HG02885 (cell line): ENCODE data around the gene LMTK2.
"Not testable (repeated sequence)": the region's sequence is repeated elsewhere in the genome, so short reads cannot be mapped to it uniquely, and the experiment has no call there.

Experiments
- ATAC-seq: cut with Tn5 transposase; IDR thresholded peaks from one replicate; pipeline ENCODE4 v1.9.1; 2021; ENCODE audit warnings: mild to moderate bottlenecking; ENCODE audit not compliant: unreplicated experiment, poor library complexity

The LMTK2 gene

DNA sequence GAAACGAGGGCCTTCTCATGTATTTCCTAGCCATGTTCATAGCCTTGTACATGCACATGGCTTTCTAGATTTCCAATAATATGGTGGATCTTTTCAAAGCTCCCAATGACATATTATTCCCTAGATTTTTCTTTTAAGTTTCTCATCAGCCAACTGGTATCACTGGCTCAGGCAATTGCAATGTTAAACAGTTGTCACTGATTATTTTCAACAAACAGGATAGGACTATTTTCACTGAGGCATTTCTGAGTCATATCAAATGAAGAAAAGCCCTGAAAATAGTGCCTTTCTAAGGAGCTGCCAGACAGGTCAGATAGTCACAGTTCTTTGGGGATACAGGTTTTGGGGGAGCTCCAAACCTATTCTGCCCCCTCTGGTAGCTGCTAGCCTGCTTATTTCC is 4.5 kb upstream of the LMTK2 start:
- no peak for ATAC-seq

DNA sequence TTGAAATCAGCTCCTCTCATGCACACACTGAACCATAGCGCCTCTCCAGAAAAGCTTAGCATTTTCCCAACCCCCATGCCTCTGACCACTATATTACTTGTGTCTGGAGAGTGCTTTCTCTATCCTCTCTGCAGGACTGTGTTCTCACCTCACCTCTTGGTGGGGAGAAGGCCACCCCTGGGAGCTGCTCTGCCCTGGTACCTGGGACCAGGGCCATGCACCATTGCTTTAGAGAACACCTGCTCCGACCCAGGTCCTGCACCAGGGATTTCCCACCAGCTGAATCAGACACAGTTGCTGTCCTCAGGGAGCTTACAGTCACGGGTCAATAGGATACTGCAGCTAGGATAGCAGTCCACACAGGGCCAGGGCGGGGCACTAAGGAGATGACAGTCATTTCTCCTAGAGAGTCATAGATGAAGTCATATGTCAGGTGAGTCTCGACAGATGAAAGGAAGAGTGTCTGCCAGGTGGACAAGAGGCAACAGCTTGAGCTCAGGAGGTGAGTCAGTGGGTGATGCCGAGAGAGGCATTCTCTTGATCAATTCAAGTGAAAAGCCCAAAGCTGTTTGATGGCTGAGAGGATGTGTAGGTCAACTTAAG is 619 bp upstream of the LMTK2 start:
- ATAC-seq = peak; percentile 3

DNA sequence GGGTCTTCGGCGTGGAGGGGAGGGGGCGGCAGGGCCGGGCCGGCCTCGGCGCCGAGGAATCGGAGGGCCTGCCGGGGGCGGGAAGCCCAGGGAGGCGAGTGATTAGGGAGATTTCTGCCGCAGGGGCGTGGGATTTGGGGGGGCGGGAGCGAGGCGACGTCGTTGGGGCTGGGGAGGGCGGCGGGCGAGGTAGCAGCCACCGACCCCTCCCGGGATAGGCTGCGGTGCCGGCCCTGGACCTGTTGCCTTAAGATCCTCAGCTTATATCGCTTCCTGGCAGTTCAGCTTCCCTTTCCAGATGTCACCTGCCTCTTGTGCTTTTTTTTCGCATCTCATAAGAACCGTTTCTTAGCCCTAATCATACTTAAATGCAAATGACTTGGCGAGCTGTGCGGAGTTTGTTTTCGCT is 655 bp downstream of the LMTK2 start:
- peak; percentile 8 for ATAC-seq

DNA sequence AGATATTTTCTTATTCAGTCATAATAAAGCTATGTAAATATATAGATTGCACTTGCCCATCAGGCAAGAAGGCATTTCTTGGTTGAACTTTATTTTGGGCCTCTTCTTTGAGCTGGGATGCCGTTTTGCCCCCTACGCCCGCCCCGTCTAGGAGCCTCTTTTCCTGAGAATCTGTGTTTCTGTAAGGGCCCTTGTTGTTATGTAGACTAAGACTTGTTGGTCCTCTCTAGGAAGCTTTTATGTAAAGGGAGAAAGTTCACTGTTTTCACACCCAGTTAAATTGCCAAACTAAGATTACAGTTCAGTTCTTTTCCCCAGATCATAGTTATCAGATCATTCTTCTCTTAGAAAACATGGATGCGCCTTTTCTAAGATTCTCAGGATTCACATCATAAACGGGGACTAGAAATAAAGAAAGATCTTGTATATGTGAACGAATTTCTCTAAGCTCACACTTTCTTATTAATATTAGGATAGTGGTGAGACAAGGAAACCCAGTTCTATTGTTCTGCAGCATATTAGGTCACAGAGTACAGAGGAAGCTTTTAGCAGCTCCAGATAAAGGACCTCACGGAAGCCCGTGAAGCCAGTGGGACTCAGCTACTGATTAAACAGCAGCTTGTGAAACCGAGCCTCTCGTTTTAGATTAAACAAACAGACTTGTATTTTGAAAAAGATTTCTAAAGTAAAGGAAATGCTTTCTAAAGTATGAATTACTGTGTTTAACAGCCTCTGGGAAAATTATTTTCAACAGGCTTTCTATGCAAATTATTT is 3.8 kb downstream of the LMTK2 start:
- ATAC-seq = no peak

DNA sequence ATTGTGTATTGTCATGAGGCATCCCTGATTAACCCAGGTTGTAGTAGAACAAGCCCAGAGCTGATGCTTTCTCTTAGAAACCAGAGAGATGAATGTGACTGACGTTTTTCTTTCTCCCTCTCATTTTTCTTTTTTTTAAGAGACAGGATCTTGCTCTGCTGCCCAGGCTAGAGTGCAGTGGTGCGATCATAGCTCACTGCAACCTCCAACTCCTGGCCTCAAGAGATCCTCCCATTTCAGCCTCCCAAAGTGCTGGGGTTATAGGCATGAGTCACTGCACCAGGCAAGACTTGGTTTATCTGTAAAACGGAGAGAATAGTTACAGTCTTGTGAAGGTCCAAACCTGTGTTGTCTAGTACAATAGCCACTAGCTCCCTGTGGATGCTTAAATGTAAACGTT is 5.4 kb downstream of the LMTK2 start:
- ATAC-seq = no peak

DNA sequence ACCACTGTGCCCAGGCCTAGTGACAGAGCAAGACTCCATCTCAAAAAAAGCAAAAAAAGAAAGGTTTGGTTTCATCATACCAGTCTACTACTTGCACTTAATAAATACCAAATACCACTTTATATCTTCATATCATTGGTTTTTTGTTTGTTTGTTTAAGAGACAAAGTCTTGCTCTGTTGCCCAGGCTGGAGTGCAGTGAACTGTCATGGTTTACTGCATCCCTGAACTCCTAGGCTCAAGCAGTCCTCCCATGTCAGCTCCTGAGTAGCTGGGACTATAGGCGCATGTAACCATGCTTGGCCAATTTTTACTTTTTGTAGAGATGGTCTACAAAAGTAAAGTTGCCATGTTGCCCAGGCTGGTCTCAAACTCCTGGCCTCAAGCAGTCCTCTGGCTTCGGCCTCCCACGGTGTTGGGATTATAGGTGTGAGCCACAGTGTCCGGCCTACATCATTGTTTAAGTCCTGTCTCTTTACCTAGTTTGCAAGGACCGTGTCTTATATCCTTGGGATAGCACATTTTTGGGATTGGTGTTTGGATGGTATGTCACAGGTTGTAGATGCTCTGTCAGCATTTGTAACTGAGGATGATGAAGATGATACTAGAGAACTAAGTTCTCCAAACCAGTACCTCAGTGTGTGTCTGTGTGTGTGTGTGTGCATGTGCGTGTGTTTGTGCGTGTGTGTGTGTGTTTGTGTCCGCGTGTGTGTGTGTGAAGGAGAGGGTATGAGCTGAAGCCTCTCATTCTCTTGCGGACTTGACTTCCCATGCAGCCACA is 9.3 kb downstream of the LMTK2 start:
- no peak for ATAC-seq

DNA sequence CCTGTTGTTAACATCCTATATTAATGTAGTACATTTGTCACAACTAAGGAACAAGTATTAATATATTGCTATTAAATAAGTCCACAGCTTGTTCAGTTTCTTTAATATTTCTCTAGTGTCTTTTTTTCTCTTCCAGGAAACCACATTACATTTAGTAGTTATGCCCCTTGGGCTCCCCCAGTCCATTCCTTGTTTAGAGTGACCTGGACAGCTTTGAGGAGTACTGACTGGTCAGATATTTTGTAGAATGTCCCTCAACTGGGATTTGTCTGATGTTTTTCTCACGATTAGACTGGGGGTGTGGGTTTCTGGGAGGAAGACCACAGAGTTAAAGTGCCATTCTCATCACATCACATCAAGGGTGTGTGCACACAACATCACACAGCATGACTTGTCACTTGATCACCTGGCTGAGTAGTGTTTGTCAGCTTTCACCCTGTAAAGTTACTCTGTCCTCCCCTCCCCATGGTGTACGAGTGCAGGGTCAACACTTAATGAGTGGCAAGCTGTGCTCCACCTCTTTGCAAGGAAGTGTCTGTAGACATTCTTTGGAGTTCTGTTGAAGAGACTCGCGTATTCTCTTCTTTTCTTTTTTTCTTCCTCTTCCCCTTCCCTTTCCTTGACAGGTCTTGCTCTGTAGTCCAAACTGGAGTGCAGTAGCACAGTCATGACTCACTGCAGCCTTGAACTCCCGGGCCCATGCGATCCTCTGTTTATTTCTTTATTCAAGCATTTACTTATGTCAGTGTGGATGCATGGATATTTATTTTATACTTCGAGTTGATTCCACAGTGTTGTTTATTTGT is 10.2 kb downstream of the LMTK2 start:
- ATAC-seq = no peak

DNA sequence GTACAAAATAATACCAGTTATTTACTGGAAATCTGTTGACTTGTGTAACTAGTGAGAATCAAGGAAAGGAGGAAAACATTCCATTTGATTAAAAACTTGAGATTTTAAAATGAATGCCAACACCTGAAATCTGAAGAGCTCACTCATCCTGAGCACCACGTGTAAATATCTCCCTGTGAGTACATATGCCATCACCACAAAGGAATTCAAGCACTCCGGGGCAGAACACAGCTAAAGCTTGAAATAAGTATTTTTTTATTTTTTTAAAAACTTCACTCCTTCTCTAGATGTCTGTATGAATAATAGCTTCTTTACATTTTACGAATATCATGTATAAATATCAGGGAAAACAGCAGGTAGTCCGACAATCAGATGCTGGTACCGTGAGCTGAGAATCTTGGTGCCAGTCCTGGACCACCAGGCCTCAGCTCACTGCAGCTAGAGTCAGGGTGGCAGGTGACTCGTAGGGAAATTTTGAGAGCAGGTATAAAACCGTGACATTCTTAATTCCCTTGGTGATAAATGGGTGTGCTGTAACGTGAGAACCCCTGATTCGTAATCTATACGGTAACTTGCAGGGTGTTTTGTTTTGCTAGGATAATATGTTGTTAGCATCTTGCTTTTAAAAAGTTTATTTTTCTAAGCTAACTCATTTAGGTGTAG is 12.7 kb downstream of the LMTK2 start:
- ATAC-seq = no peak

DNA sequence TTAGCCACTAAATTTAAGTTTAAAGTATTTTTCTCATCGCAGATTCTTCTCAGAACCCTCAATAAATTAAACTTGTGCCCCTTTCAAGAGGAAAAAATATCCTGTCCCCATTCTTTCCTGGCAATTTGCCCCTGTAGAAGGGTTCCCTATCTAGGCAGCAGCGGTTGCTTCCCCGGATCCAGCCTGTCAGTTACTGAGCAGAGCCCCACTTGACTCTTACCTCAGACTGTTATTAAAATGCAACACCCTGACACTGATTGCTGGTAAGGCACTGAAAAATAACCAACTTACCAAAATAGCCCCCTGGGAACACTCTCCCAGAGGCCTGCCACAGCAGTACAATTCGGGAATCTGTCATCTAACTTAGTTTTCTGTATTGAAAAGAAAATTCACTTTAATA is 13.9 kb downstream of the LMTK2 start:
- ATAC-seq = no peak

DNA sequence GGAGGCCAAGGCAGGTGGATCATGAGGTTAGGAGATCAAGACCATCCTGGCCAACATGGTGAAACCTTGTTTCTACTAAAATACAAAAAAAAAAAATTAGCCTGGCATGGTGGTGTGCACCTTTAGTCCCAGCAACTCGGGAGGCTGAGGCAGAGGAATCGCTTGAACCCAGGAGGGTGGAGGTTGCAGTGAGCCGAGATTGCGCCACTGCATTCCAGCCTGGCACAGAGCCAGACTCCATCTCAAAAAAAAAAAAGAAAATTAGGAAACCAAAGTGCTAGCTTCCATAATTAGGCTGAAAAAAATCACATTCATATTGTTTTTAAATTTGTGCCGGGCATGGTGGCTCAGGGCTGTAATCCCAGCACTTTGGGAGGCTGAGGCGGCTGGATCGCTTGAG is 14.7 kb downstream of the LMTK2 start:
- not testable (repeated sequence) for ATAC-seq

DNA sequence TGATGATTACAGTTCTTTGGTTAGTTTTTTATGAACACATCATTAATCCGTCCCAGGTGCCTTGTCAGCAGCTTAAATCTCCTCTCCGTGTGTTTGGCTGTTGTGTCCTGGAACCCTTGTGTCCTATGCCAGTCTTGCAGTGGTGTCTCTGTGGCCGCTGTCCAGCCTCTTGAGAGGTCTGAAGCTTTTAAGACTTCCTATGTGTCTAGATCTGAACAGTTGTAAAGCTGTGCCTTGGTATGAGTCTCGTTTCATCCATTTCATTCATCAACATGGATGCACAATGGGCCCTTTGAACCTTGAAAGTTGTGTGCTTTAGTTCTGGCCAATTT is 16.7 kb downstream of the LMTK2 start:
- ATAC-seq = no peak

DNA sequence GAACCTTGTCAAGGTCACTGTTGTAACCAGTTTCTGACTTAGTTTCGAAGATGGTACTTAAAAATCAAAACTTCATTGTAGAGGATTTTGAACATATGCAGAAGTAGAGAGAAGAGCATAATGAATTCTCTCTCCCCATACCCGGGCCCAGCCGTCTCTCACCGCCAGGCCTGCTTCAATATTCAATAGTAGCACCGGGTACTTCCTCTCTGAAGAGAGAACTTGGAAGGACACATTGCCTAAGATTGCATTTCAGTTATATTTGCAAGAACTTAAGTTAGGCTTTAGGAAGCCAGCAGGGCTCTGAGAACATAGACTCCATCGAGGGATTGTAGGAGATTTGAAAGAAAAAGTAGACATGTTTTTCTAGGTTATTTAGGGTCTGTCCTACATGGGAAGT is 19.1 kb downstream of the LMTK2 start:
- no peak for ATAC-seq

DNA sequence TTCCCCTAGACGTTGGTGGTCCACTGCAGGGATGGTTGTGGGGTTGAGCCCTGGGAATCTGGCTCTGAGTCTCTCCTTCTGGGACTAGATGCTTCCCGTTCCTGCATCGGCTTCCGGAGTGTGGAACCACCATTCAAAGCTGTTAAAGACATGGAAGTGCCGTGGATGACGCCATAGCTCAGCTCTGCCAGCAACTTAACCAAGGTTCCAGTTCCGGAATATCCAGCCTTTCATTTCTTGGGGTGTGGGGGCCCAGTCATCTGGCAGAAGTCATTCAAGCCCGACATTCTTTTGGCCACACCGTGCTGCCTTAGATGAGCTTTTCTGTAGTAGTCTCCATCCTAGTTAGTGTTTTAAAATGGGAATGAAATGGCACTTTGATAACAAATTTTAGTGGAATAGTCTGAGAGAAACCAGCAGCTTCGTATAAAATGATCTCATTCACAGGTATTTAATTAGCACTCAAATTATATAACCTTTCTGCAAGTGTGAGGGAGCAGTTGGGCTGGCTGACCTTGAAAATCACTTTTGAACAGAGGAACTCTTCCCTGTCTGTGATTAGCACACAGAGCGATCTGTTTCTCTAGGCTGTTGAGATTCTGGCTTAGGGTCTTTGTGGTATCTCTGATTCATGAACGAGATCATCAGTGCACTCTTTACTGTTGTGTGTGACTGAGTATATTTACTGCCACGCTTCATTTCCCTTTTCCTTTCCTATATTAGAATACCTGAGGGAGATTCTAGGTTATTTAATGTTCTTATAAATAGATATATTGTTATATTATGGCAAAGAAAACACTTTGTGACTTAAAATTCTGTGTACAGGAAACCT is 19.9 kb downstream of the LMTK2 start:
- no peak for ATAC-seq

DNA sequence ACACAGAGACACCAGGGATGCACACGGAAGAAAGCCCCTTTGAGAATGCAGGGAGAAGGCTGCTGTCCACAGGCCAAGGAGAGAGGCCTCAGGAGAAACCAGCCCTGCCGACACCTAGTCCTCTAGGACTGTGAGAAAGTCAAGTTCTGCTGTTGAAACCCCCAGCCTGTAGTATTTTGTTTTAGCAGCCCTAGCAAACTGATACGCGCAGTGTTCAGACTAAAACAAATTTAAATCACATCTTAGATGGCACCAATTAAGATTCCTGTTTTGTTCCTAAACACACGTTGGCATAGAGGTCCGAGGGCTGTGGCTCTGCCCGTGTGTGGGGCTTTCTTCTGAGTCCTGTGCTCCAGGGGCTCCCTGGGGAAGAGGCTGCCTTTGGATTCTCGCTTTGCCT is 21.7 kb downstream of the LMTK2 start:
- no peak for ATAC-seq

DNA sequence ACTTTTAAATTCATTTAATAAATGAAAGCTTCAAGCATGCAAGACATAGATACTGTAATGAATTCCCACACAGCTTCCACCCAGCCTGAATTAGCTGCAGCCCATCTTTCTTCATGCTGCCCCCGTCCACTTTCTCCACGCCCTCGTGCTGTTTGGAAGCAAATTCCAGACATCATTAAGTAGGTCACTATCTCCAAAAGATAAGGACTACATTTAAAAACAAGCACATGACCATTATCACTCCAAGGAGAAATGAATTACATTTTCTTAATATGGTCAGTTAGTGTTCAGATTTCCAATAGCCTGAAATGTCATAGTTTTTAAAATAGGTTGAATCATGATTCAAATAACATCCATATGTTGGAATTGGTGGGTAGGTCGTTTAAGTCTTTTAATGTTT is 24.3 kb downstream of the LMTK2 start:
- no peak for ATAC-seq

DNA sequence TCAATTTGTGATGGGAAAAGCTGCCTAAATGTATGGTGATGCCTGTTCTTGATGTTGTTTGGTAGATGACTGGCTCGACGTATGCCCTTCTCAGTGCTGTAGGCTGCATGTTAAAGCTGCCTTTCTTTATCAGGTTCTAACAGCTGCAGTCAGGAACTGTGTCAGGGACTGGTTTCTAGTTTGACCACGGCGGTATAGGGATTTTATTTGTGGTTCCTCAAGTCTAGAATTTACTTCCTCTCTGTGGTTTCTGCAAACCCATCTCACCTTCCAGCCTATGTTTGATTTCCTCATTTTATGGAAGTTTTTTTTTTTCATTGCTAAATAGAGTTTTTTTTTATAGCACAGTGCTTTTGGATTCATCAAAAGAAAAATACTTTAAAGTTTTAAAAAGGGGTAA is 26.5 kb downstream of the LMTK2 start:
- peak; percentile 87 for ATAC-seq

DNA sequence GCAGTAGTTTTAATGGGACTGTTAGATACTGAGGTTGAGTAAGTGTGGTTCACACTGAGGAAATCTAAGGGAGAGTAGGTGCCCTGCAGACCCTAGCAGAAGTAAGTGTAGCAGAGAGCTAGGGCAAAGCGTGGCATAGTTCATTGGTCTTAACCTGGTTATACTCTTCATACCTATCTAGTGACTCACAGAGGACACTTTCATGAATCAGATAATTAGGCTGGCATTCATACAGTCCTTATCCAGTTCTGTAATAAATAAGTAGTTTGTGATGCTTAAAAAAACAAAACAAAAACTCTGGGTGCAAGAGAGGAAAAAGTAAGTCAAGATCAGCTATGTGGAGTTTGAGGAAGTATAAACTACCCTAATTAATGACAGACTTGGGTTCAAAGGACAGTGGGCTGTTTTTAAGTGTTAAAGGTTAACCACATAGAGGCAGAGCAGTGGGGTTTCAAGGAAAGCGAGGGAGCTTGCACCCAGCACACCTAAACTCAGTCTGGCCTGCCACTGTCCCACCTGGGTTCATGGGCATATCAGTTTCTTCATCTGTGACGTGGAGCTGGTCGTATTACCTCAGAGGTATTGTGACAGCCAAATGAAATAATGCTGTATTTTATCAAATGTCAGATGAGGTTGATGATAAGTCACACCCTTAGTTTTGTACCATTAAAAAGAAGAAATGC is 27.1 kb downstream of the LMTK2 start:
- peak; percentile 26 for ATAC-seq

DNA sequence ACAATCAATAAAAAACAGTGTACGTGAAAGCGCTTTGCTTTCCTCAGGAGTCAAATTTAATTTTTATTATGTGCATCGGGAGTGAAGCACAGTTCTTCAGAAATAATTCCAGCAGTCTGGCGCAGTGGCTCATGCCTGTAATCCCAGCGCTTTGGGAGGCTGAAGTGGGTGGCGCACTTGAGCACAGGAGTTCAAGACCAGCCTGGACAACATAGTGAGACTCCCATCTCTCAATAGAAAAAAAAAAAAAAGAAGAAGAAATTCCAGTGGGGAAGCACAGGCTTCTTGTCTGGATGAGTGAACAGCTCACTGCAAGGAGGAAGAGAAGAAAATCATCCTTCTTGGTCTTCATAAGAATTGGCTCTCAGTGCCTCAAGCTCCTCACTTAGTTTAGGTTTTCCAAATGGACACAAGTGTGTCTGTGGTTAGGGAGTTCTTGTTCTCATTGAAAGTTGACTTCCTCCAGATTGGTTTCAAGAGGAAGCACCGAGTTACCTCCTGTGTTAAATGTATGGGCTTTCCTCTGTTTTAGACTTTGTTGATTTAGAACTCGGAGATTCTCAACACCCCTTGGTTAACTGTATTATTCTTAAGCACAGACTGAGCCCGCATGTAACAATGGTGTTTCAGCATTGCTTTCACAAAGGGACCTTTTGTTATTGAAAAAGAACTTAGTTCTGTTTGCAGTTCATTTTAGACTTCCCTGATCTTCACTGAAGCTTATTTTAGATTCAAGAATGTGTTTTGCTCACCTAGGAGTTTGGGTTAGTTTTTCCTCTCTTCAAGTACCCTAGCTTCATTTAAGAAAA is 28.0 kb downstream of the LMTK2 start:
- ATAC-seq = no peak
